A549 (cell line): ENCODE data around the gene SLIT3.

Experiments used
- BHLHE40 ChIP-seq: IDR thresholded peaks from 2 replicates; pipeline ENCODE4 v1.6.1; 2012; ENCODE audit warnings: low read depth, low read length, inconsistent platforms
- CEBPB ChIP-seq, 2 experiments: fragments of >200 bp in 1 of 2; sonication (Bioruptor Twin) in 1 of 2; formaldehyde crosslinking in 1 of 2; IDR thresholded peaks; 2 replicates each; pipeline ENCODE4 v1.6.1; 2012 to 2016
- CTCF ChIP-seq: fragments of >200 bp; sonication (Bioruptor Twin); formaldehyde crosslinking; IDR thresholded peaks from 3 replicates; pipeline ENCODE4 v1.5.1; 2016
- EP300 ChIP-seq, 2 experiments: fragments of >200 bp; sonication (Bioruptor Twin); formaldehyde crosslinking; IDR thresholded peaks; 2 replicates in 1 of 2; 3 replicates in 1 of 2; pipeline ENCODE4 v1.6.1; 2016 to 2017
- ESRRA ChIP-seq: fragments of 150-350 bp; IDR thresholded peaks from 2 replicates; pipeline ENCODE4 v1.6.1; 2014; ENCODE audit warnings: mild to moderate bottlenecking, low read length, borderline replicate concordance
- JUN ChIP-seq, 2 experiments: fragments of >200 bp; sonication (Bioruptor Twin); formaldehyde crosslinking; IDR thresholded peaks; 2 replicates in 1 of 2; 3 replicates in 1 of 2; pipeline ENCODE4 v1.6.1; 2016 to 2017
- MYC ChIP-seq: IDR thresholded peaks from 2 replicates; pipeline ENCODE4 v1.6.1; 2012; ENCODE audit warnings: mild to moderate bottlenecking, inconsistent platforms, low read length, improper control_type of control experiment, borderline replicate concordance
- NFE2L2 ChIP-seq: fragments of 150-350 bp; conservative IDR thresholded peaks from 2 replicates; pipeline ENCODE4 v1.6.1; 2014; ENCODE audit warnings: low read length
- NR3C1 ChIP-seq: fragments of >200 bp; sonication (Bioruptor Twin); formaldehyde crosslinking; IDR thresholded peaks from 3 replicates; pipeline ENCODE4 v1.6.1; 2017
- POLR2AphosphoS2 ChIP-seq: conservative IDR thresholded peaks from 2 replicates; pipeline ENCODE4 v1.6.1; 2012; ENCODE audit warnings: low read length, improper control_type of control experiment, inconsistent platforms
- ZNF302 ChIP-seq: fragments of 250-450 bp; sonication (Bioruptor Pico); IDR thresholded peaks from 2 replicates; pipeline ENCODE4 v1.9.0; 2021; ENCODE audit warnings: inconsistent platforms, mild to moderate bottlenecking, moderate library complexity
- TF ChIP-seq, protein P1 (sequence below): fragments of 150-350 bp; IDR thresholded peaks from 2 replicates; pipeline ENCODE4 v1.6.1; 2014; ENCODE audit warnings: low read depth, mild to moderate bottlenecking, low read length
- TF ChIP-seq, protein P2 (sequence below): fragments of 250-450 bp; sonication (Bioruptor Pico); IDR thresholded peaks from 2 replicates; pipeline ENCODE4 v1.5.0; 2021; ENCODE audit warnings: mild to moderate bottlenecking, moderate library complexity, borderline replicate concordance
- TF ChIP-seq, protein P3 (sequence below): fragments of 450-650 bp; IDR thresholded peaks from 2 replicates; pipeline ENCODE4 v1.6.1; 2014; ENCODE audit warnings: antibody characterized with exemption

DNA sequence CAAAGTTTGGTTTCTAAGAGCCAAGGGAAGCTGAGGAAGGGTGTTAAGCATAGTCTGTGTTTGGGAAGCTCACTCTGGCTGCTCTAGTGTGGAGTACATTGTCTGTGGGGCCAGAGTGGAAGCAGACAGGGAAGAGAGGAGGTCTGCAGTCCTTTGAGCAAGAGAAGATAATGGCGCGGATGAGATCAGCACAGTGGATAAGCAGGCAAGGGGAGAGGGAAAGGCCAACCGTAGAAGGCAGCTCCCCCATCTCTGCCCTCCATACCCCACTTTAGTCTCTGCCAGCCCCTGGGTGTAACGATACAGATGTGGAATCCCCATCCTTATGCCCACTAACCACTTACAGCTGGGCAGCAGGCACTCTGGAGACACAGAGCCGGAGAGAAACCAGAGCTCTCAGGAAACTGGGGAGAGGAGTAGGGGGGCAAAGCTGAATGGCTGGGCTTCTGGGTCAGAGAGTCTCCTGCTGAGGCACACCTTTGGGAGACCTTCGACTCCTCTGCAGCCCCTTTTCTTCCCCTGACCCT, 75.0 kb downstream of the SLIT3 start:
- TF ChIP-seq CTCF = no peak
- TF ChIP-seq EP300 (IDR thresholded peaks at IDR 0.05) = no peak
- no peak for TF ChIP-seq NR3C1
- no peak for TF ChIP-seq ESRRA
- TF ChIP-seq CEBPB (IDR thresholded peaks at IDR 0.05) = no peak
- no peak for TF ChIP-seq MYC
- no peak for TF ChIP-seq BHLHE40
- TF ChIP-seq POLR2AphosphoS2 = no peak
- TF ChIP-seq, protein P1, sequence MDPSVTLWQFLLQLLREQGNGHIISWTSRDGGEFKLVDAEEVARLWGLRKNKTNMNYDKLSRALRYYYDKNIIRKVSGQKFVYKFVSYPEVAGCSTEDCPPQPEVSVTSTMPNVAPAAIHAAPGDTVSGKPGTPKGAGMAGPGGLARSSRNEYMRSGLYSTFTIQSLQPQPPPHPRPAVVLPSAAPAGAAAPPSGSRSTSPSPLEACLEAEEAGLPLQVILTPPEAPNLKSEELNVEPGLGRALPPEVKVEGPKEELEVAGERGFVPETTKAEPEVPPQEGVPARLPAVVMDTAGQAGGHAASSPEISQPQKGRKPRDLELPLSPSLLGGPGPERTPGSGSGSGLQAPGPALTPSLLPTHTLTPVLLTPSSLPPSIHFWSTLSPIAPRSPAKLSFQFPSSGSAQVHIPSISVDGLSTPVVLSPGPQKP = no peak
- TF ChIP-seq, protein P2, sequence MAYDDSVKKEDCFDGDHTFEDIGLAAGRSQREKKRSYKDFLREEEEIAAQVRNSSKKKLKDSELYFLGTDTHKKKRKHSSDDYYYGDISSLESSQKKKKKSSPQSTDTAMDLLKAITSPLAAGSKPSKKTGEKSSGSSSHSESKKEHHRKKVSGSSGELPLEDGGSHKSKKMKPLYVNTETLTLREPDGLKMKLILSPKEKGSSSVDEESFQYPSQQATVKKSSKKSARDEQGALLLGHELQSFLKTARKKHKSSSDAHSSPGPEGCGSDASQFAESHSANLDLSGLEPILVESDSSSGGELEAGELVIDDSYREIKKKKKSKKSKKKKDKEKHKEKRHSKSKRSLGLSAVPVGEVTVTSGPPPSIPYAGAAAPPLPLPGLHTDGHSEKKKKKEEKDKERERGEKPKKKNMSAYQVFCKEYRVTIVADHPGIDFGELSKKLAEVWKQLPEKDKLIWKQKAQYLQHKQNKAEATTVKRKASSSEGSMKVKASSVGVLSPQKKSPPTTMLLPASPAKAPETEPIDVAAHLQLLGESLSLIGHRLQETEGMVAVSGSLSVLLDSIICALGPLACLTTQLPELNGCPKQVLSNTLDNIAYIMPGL (CRISPR knock-in tag) = no peak
- TF ChIP-seq JUN (IDR thresholded peaks at IDR 0.05) = no peak
- no peak for TF ChIP-seq ZNF302 (CRISPR knock-in tag)
- TF ChIP-seq NFE2L2 = no peak
- TF ChIP-seq, protein P3, sequence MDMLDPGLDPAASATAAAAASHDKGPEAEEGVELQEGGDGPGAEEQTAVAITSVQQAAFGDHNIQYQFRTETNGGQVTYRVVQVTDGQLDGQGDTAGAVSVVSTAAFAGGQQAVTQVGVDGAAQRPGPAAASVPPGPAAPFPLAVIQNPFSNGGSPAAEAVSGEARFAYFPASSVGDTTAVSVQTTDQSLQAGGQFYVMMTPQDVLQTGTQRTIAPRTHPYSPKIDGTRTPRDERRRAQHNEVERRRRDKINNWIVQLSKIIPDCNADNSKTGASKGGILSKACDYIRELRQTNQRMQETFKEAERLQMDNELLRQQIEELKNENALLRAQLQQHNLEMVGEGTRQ = no peak
